CD14-positive monocyte (primary cell): ENCODE measurements around the gene THSD4. TPM values are rescaled to one million over a fixed set of nuclear protein-coding genes. Genes with fewer than 3 reads are reported as not detected.

Source experiments
- DNase-seq, 3 donors: peaks; one replicate each; pipeline ENCODE4 v3.0.0-alpha.2; 2011 to 2022
- H2AFZ ChIP-seq: 2 replicates; pipeline ENCODE4 v1.6.0; 2012; ENCODE audit warnings: mild to moderate bottlenecking, low read depth, low read length, inconsistent platforms; ENCODE audit not compliant: insufficient read depth, poor library complexity, severe bottlenecking
- H3K27ac ChIP-seq, 2 donors: 1 replicate in 1 of 2; 2 replicates in 1 of 2; pipeline ENCODE4 v1.5.1; 2012 to 2013; ENCODE audit warnings: low read length in 2 of 2, control low read depth in 1 of 2, inconsistent platforms in 1 of 2, low read depth in 1 of 2, mild to moderate bottlenecking in 1 of 2
- H3K27me3 ChIP-seq, 2 donors: one replicate each; pipeline versions ENCODE4 v1.6.0 to v1.6.1; 2011 to 2013; ENCODE audit warnings: low read length in 2 of 2; ENCODE audit not compliant: control insufficient read depth in 2 of 2, insufficient read depth in 2 of 2
- H3K36me3 ChIP-seq, 2 donors: replicated peaks in 1 of 2; 1 replicate in 1 of 2; 2 replicates in 1 of 2; pipeline versions ENCODE4 v1.5.1 to v1.6.1; 2012 to 2013; ENCODE audit warnings: low read length in 2 of 2, control low read depth in 1 of 2, inconsistent platforms in 1 of 2, mild to moderate bottlenecking in 1 of 2; ENCODE audit not compliant: insufficient read depth in 2 of 2, control insufficient read depth in 1 of 2
- H3K4me1 ChIP-seq, 2 donors: 1 replicate in 1 of 2; 2 replicates in 1 of 2; pipeline versions ENCODE4 v1.5.1 to v1.6.1; 2012 to 2013; ENCODE audit warnings: low read length in 2 of 2, control low read depth in 1 of 2, inconsistent platforms in 1 of 2, mild to moderate bottlenecking in 1 of 2, moderate library complexity in 1 of 2; ENCODE audit not compliant: insufficient read depth in 2 of 2, control insufficient read depth in 1 of 2
- H3K4me2 ChIP-seq: replicated peaks from 2 replicates; pipeline ENCODE3; 2012; ENCODE audit warnings: low read length, moderate library complexity, mild to moderate bottlenecking; ENCODE audit not compliant: poor library complexity, severe bottlenecking; ENCODE audit errors: extremely low read depth
- H3K4me3 ChIP-seq, 3 experiments: fragments of 200-600 bp in 1 of 3; sonication (generic) in 1 of 3; replicated peaks in 1 of 3; 1 replicate in 2 of 3; 2 replicates in 1 of 3; pipeline ENCODE4 v1.5.1; 2011 to 2013; ENCODE audit warnings: low read length in 3 of 3, mild to moderate bottlenecking in 3 of 3, control low read depth in 2 of 3, low read depth in 2 of 3, inconsistent platforms in 1 of 3, moderate library complexity in 1 of 3
- H3K79me2 ChIP-seq: 2 replicates; pipeline ENCODE4 v1.6.0; 2012; ENCODE audit warnings: mild to moderate bottlenecking, control low read depth, inconsistent platforms, low read length, moderate library complexity; ENCODE audit not compliant: insufficient read depth
- H3K9ac ChIP-seq: 2 replicates; pipeline ENCODE4 v1.6.0; 2017; ENCODE audit warnings: low read length, mild to moderate bottlenecking; ENCODE audit not compliant: insufficient read depth, poor library complexity, severe bottlenecking
- H3K9me3 ChIP-seq, 2 donors: replicated peaks in 1 of 2; 1 replicate in 1 of 2; 2 replicates in 1 of 2; pipeline versions ENCODE4 v1.5.1 to v1.6.1; 2012 to 2013; ENCODE audit warnings: low read length in 2 of 2, control low read depth in 1 of 2; ENCODE audit not compliant: control insufficient read depth in 1 of 2, insufficient read depth in 1 of 2
- H4K20me1 ChIP-seq: 2 replicates; pipeline ENCODE4 v1.6.0; 2012; ENCODE audit warnings: mild to moderate bottlenecking, low read length, control low read depth, moderate library complexity; ENCODE audit not compliant: insufficient read depth
- H3K27ac Mint-ChIP-seq, 7 donors: one replicate each; pipeline ENCODE4 v1.8.0; 2020; ENCODE audit warnings: mild to moderate bottlenecking in 7 of 7, mixed read lengths in 7 of 7, moderate library complexity in 6 of 7, inconsistent platforms in 2 of 7
- H3K27me3 Mint-ChIP-seq, 3 donors: one replicate each; pipeline ENCODE4 v1.8.0; 2021 to 2022; ENCODE audit warnings: low read depth in 3 of 3, mild to moderate bottlenecking in 3 of 3, mixed read lengths in 3 of 3, moderate library complexity in 3 of 3, inconsistent platforms in 1 of 3
- H3K36me3 Mint-ChIP-seq, 2 donors: one replicate each; pipeline ENCODE4 v1.8.0; 2020; ENCODE audit warnings: mixed read lengths in 2 of 2, inconsistent platforms in 1 of 2, mild to moderate bottlenecking in 1 of 2
- H3K4me1 Mint-ChIP-seq: one replicate; pipeline ENCODE4 v1.8.0; 2020; ENCODE audit warnings: mild to moderate bottlenecking, mixed read lengths
- H3K4me3 Mint-ChIP-seq, 2 donors: one replicate each; pipeline ENCODE4 v1.8.0; 2020; ENCODE audit warnings: mild to moderate bottlenecking in 2 of 2, mixed read lengths in 2 of 2, moderate library complexity in 1 of 2
- H3K9me3 Mint-ChIP-seq, 7 donors: one replicate each; pipeline ENCODE4 v1.8.0; 2020 to 2022; ENCODE audit warnings: mixed read lengths in 7 of 7, mild to moderate bottlenecking in 6 of 7, moderate library complexity in 6 of 7, inconsistent platforms in 2 of 7
- CTCF ChIP-seq: fragments of 200-600 bp; IDR thresholded peaks from one replicate; pipeline ENCODE4 v1.8.0; 2022; ENCODE audit warnings: antibody characterized with exemption, mild to moderate bottlenecking
- WGBS: methylation state at CpG from one replicate; pipeline ENCODE4 v1.1.5; 2013; ENCODE audit warnings: missing lambda C conversion rate; ENCODE audit not compliant: insufficient coverage; 5-methylcytosine and 5-hydroxymethylcytosine counted together
- intact Hi-C, 2 donors: fragments of 100-400 bp; cut with micrococcal nuclease; formaldehyde crosslinking; loops; one replicate each; pipeline versions ENCODE4 v1.15.0 to v1.15.1; 2023
- polyA plus RNA-seq, 3 donors: library from polyadenylated mRNA; depleted of rRNA in 1 of 3; unstranded in 2 of 3; stranded (reverse) in 1 of 3; fragments of 300-500 nt in 2 of 3; fragments of >200 nt in 1 of 3; fragmentation: Illumina TruSeq in 2 of 3; gene quantifications; 1 replicate in 2 of 3; 2 replicates in 1 of 3; pipeline ENCODE4 v1.2.3, GENCODE V29; 2012 to 2021

THSD4 gene
- polyA plus RNA-seq, 3 donors: not detected

DNA sequence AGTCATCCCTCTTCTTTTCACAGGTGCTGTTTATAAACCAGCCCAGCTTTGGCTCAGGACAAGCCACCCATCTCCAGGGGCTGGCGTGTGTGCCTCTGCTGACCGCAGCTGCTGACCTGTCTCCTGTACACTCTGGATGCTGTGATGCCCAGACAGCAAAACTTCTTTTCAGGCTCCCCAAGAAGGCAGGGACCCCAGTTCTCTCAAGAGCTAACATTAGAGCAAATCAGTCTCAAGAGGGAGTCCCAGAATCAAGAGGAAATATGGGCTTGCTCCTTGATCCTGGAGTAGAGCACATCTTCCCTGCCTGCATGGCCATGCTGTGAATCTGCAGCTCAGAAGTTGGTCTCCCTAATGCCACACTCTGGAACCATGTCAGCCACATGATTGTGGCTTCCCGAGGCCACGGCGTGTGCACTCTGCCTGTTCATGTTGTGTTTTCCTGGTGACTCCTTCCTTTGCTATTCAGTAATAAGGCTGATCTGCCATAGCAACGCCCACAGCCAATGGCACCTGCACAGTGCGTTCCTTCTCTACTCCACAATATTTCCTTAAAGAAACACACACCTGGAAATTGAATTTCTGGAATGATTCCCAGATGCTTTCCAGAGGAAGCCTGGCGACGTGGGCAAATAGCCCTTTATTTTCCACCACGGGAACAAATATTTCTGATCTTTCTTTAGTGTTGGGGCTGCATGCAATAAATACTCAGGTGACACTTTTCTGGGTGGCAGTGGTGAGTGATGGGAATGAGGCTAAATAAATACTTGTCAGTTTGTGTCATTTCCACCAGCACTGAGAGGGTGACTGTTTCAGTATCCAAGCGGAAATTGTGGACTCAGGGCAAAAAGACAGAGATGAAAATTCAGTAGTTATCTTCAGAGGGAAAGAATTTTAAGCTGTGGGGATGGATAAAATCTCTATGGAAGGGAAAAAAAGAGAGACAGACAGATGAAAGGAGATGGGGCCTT, 21.9 kb upstream of the THSD4 start:
- Histone ChIP-seq H3K4me1 (no peaks in the 10 kb centered on the region), H3K27me3 (no peaks in the 10 kb centered on the region), H3K9ac (no peak overlapping the region), H3K4me3 (no peak overlapping the region), H2AFZ (no peak overlapping the region), H3K4me2 (no peak overlapping the region), H3K9me3 (no peaks in the 10 kb centered on the region), H3K79me2 (no peaks in the 10 kb centered on the region), H3K27ac (no peak overlapping the region), H3K36me3 (no peaks in the 10 kb centered on the region), H4K20me1 (no peaks in the 10 kb centered on the region)
- TF ChIP-seq CTCF: no peak
- 88% methylated on average over 10 of the region's 11 CpGs for WGBS
- Mint-ChIP-seq H3K9me3 (peaks cover 0 to 5% (median 3%) of the 10 kb centered on the region in 7 donors), H3K4me3 (no peak overlapping the region), H3K27ac (no peak overlapping the region), H3K4me1 (no peaks in the 10 kb centered on the region), H3K27me3 (peaks cover 0 to 9% (median 4%) of the 10 kb centered on the region in 3 donors), H3K36me3 (no peaks in the 10 kb centered on the region)
- intact Hi-C loops: no loop called here
- DNase-seq: no peak

DNA sequence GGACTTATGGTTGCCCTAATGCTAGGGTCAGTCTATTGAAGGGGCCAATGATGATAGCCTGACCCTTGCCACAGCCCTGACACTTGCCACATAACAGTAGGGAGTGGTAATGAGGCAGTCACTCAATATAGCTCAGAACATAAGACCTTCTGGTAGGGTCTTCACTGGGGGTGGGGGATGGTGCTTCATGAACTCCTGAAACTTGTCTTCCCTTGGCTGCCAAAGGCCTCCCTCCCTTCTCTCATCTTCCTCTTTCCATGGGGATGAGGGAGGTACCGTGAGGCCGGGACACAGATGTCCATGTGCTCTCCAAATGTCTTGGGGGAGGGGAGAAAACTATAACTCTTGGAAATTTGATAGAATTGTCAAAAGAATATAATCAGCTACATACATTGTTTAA, 21.1 kb upstream of the THSD4 start:
- Mint-ChIP-seq H3K9me3 (peaks cover 0 to 4% (median 0%) of the 10 kb centered on the region in 7 donors), H3K4me1 (no peaks in the 10 kb centered on the region), H3K4me3 (no peak overlapping the region), H3K27me3 (peaks cover 0 to 9% (median 4%) of the 10 kb centered on the region in 3 donors), H3K27ac (no peak overlapping the region), H3K36me3 (no peaks in the 10 kb centered on the region)
- intact Hi-C loops: no loop called here
- no peak overlapping the region for H3K27ac ChIP-seq
- no peak for TF ChIP-seq CTCF
- no CpG with 5 or more reads among the region's 2 CpGs for WGBS
- H3K4me2 ChIP-seq: no peak overlapping the region
- no peak overlapping the region for H3K9ac ChIP-seq
- no peak for DNase-seq
- H3K4me3 ChIP-seq: no peak overlapping the region
- H3K4me1 ChIP-seq: no peaks in the 10 kb centered on the region
- H3K79me2 ChIP-seq: no peaks in the 10 kb centered on the region
- H2AFZ ChIP-seq: no peak overlapping the region
- H3K36me3 ChIP-seq: no peaks in the 10 kb centered on the region
- no peaks in the 10 kb centered on the region for H3K9me3 ChIP-seq
- H3K27me3 ChIP-seq: no peaks in the 10 kb centered on the region
- H4K20me1 ChIP-seq: no peaks in the 10 kb centered on the region
